ENCODE measurements around the gene OR13G1. TPM values are rescaled to one million over a fixed set of nuclear protein-coding genes. Genes with fewer than 3 reads are reported as not detected.

OR13G1 gene
- total and polyA plus RNA-seq, 9 donors = not detected

DNA sequence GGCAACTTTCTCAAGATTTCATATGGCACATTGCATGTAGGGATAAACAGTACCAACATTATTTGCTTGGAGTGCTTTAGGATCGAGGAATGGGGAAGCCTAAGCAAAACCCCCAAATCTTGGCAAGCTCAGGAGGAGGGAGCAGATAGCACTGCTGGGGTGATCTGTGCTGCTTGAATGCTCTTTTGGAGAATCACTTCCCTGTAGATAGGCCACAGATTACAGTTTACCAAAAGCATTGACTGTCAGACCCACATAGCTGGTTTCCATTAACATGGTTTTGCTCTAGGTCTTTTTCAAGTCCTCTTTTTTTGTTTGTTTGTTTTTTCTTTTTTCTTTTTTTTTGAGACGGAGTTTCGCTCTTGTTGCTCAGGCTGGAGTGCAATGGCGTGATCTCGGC is 36.8 kb downstream of the OR13G1 start:
- H3K4me1 ChIP-seq (ENCODE audit: insufficient read depth) = no peaks in the 10 kb centered on the region
- no peaks in the 10 kb centered on the region for H3K9me3 ChIP-seq
- H3K27ac ChIP-seq = no peak overlapping the region
- no peaks in the 10 kb centered on the region for H3K36me3 ChIP-seq
- no peaks in the 10 kb centered on the region for H3K27me3 ChIP-seq
- 72 to 83% (median 81%) methylated on average over 5 of the region's 5 CpGs for WGBS, 3 donors
- intact Hi-C loops (cut with DNase I) = no loop called here
- no peak for DNase-seq
- TF ChIP-seq EP300 (IDR thresholded peaks at IDR 0.05) = no peak
- no peak for TF ChIP-seq POLR2A (IDR thresholded peaks at IDR 0.05)
- TF ChIP-seq CTCF (IDR thresholded peaks at IDR 0.05) = no peak
- no peak overlapping the region for H3K4me3 ChIP-seq

DNA sequence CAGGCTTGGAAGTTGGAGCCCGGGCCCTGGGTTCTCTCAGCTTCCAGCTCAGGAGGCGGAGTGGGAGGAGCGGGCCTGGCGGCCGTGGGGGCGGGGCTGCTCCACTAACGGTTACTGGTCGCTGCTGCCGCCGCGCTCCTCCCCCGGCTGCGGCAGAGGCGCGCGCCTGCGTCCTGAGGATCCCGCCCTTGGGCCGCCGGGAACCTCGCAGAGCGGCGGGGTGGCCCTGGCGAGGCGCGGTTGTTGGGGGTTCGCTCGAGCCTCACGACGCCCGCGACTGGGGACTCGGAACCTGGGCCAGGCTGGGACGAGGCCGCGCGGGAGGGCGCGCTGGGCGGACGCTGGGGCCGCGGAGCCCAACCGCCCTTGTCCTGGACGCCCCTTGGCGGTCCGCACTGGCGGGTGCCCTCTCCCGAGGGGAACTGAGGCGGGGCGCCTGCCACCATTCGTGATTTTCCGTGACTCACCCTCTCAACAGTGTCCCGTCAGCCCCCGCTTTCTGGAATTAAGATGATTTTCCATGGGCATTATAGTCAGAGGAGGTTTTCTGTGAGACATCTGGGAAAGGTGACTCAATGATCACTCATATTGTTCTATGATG is 40.1 kb downstream of the OR13G1 start:
- 11 to 19% (median 16%) methylated on average over 55 of the region's 55 CpGs for WGBS, 3 donors
- Histone ChIP-seq H3K36me3 (no peaks in the 10 kb centered on the region), H3K4me3 (peak overlapping the region; percentile 18), H3K4me1 (ENCODE audit: insufficient read depth) (no peaks in the 10 kb centered on the region), H3K27me3 (no peaks in the 10 kb centered on the region), H3K27ac (no peak overlapping the region), H3K9me3 (no peaks in the 10 kb centered on the region)
- intact Hi-C loops (cut with DNase I) = no loop called here
- DNase-seq = peak in 3 of 5 donors; percentile 18 to 40 (median 40)
- TF ChIP-seq POLR2A (IDR thresholded peaks at IDR 0.05) = no peak
- no peak for TF ChIP-seq EP300 (IDR thresholded peaks at IDR 0.05)
- TF ChIP-seq CTCF (IDR thresholded peaks at IDR 0.05) = no peak

DNA sequence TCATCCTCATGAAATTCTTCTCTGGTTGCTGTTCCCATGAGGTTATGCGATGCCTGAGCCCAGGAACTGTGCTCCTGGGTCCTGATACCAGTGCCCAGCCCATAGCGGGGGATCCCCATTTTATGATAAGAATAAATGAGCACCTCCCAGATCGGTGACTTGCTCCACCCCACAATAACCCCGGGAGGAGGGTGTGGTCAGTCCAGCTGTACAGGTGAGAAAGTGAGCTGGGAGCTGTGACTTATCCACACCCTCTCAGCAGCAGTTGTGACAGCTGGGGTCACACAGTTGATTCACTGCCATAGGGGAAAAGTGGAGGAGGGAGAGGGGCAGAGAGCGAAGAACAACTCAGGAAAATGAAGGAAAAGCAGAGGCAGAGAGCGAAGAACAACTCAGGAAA is 40.8 kb downstream of the OR13G1 start:
- Histone ChIP-seq H3K27me3 (no peaks in the 10 kb centered on the region), H3K4me3 (no peak overlapping the region), H3K9me3 (no peaks in the 10 kb centered on the region), H3K36me3 (no peaks in the 10 kb centered on the region), H3K4me1 (ENCODE audit: insufficient read depth) (no peaks in the 10 kb centered on the region), H3K27ac (no peak overlapping the region)
- WGBS, 3 donors = 78 to 81% (median 78%) methylated on average over 6 of the region's 6 CpGs
- intact Hi-C loops (cut with DNase I) = no loop called here
- DNase-seq = no peak
- TF ChIP-seq EP300 (IDR thresholded peaks at IDR 0.05) = no peak
- TF ChIP-seq CTCF (IDR thresholded peaks at IDR 0.05) = no peak
- TF ChIP-seq POLR2A (IDR thresholded peaks at IDR 0.05) = no peak

GRCh38 chr1:247638011-247638410 is 41.5 kb downstream of the OR13G1 start:
- intact Hi-C loops (cut with DNase I) = no loop called here
- 47 to 56% (median 50%) methylated on average over 4 of the region's 4 CpGs for WGBS, 3 donors
- DNase-seq = no peak
- no peaks in the 10 kb centered on the region for H3K9me3 ChIP-seq
- H3K4me3 ChIP-seq = no peak overlapping the region
- H3K4me1 ChIP-seq (ENCODE audit: insufficient read depth) = no peaks in the 10 kb centered on the region
- TF ChIP-seq POLR2A (IDR thresholded peaks at IDR 0.05) (no peak), EP300 (IDR thresholded peaks at IDR 0.05) (no peak), CTCF (IDR thresholded peaks at IDR 0.05) (no peak)
- H3K27me3 ChIP-seq = no peaks in the 10 kb centered on the region
- H3K36me3 ChIP-seq = no peaks in the 10 kb centered on the region
- no peak overlapping the region for H3K27ac ChIP-seq
